Breast epithelium (tissue), 3 donors: ENCODE results near the gene ADAM22.

ENCODE experiments used
- POLR2A ChIP-seq: fragments of 450-650 bp; IDR thresholded peaks from one replicate; pipeline ENCODE4 v1.6.1; 2016; ENCODE audit warnings: antibody characterized with exemption, mild to moderate bottlenecking, moderate library complexity
- POLR2AphosphoS5 ChIP-seq, 3 donors: sonication (generic); formaldehyde crosslinking; IDR thresholded peaks; one replicate each; pipeline ENCODE4 v1.6.1; 2017; ENCODE audit warnings: antibody characterized with exemption in 3 of 3
- TF ChIP-seq, protein P1 (sequence below), 3 donors: fragments of 450-650 bp; IDR thresholded peaks; one replicate each; pipeline ENCODE4 v1.5.1; 2016 to 2017; ENCODE audit warnings: antibody characterized with exemption in 3 of 3, mild to moderate bottlenecking in 3 of 3, moderate library complexity in 3 of 3

DNA sequence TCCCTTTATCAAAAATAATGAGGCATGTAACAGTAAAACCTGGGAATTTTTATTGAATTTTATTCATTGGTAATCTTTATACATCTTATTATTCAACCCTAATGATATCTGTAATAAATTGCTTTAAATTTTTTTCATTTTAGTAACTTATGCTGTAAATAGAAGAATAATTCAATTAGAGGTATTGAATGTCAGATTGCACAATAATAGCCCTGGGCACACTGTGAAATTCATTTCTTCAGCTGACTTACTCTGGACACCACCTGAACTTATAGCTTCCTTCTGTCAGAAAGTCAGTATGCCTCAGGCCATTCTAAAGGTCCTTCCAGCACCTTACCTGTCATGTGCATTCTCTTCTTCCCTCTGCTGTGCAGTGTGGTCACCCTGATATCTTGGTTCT is 59.2 kb downstream of the ADAM22 start:
- TF ChIP-seq POLR2AphosphoS5 (IDR thresholded peaks at IDR 0.05) (no peak), POLR2A (no peak)
- TF ChIP-seq, protein P1, sequence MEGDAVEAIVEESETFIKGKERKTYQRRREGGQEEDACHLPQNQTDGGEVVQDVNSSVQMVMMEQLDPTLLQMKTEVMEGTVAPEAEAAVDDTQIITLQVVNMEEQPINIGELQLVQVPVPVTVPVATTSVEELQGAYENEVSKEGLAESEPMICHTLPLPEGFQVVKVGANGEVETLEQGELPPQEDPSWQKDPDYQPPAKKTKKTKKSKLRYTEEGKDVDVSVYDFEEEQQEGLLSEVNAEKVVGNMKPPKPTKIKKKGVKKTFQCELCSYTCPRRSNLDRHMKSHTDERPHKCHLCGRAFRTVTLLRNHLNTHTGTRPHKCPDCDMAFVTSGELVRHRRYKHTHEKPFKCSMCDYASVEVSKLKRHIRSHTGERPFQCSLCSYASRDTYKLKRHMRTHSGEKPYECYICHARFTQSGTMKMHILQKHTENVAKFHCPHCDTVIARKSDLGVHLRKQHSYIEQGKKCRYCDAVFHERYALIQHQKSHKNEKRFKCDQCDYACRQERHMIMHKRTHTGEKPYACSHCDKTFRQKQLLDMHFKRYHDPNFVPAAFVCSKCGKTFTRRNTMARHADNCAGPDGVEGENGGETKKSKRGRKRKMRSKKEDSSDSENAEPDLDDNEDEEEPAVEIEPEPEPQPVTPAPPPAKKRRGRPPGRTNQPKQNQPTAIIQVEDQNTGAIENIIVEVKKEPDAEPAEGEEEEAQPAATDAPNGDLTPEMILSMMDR (IDR thresholded peaks at IDR 0.05) = no peak
